Measurements from ENCODE around the gene MIEN1. TPM values are rescaled to one million over a fixed set of nuclear protein-coding genes. Genes with fewer than 3 reads are reported as not detected.

MIEN1 gene
- total RNA-seq, 1 experiment from 2014 or later = 40.6 TPM

DNA sequence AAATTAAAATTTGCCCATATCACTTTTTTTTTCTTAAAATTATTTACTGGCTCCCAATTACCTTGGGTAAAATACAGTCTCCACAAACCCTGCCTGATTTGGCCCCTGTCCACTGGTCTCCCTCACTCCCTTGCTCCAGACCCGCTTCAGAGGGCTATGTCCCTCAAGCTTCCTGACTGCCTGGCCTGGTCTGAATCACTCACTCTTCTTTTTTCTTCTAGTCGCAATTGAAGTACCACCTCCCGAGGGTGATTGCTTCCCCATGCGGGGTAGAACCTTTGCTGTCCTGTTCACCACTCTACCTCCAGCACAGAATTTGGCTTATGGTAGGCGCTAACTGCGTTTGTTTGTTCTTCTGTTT lies 41.9 kb downstream of the MIEN1 start (continued):
- TF ChIP-seq, protein P1, sequence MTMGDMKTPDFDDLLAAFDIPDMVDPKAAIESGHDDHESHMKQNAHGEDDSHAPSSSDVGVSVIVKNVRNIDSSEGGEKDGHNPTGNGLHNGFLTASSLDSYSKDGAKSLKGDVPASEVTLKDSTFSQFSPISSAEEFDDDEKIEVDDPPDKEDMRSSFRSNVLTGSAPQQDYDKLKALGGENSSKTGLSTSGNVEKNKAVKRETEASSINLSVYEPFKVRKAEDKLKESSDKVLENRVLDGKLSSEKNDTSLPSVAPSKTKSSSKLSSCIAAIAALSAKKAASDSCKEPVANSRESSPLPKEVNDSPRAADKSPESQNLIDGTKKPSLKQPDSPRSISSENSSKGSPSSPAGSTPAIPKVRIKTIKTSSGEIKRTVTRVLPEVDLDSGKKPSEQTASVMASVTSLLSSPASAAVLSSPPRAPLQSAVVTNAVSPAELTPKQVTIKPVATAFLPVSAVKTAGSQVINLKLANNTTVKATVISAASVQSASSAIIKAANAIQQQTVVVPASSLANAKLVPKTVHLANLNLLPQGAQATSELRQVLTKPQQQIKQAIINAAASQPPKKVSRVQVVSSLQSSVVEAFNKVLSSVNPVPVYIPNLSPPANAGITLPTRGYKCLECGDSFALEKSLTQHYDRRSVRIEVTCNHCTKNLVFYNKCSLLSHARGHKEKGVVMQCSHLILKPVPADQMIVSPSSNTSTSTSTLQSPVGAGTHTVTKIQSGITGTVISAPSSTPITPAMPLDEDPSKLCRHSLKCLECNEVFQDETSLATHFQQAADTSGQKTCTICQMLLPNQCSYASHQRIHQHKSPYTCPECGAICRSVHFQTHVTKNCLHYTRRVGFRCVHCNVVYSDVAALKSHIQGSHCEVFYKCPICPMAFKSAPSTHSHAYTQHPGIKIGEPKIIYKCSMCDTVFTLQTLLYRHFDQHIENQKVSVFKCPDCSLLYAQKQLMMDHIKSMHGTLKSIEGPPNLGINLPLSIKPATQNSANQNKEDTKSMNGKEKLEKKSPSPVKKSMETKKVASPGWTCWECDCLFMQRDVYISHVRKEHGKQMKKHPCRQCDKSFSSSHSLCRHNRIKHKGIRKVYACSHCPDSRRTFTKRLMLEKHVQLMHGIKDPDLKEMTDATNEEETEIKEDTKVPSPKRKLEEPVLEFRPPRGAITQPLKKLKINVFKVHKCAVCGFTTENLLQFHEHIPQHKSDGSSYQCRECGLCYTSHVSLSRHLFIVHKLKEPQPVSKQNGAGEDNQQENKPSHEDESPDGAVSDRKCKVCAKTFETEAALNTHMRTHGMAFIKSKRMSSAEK (CRISPR knock-in tag; IDR thresholded peaks at IDR 0.05; ENCODE audit: borderline replicate concordance) = no peak
- TF ChIP-seq RELA (CRISPR knock-in tag; IDR thresholded peaks at IDR 0.05; ENCODE audit: borderline replicate concordance) (no peak), ZNF671 (CRISPR knock-in tag; IDR thresholded peaks at IDR 0.05) (no peak), NFYB (CRISPR knock-in tag; conservative IDR thresholded peaks at IDR 0.05; ENCODE audit: low read depth) (no peak), NFE2L1 (CRISPR knock-in tag; IDR thresholded peaks at IDR 0.05) (no peak), ETV6 (CRISPR knock-in tag; IDR thresholded peaks at IDR 0.05) (no peak), FOXJ3 (CRISPR knock-in tag; IDR thresholded peaks at IDR 0.05; ENCODE audit: borderline replicate concordance) (no peak), NR3C1 (CRISPR knock-in tag; conservative IDR thresholded peaks at IDR 0.05; ENCODE audit: low read depth) (no peak), JUN (CRISPR knock-in tag; IDR thresholded peaks at IDR 0.05) (no peak)
- TF ChIP-seq, protein P2, sequence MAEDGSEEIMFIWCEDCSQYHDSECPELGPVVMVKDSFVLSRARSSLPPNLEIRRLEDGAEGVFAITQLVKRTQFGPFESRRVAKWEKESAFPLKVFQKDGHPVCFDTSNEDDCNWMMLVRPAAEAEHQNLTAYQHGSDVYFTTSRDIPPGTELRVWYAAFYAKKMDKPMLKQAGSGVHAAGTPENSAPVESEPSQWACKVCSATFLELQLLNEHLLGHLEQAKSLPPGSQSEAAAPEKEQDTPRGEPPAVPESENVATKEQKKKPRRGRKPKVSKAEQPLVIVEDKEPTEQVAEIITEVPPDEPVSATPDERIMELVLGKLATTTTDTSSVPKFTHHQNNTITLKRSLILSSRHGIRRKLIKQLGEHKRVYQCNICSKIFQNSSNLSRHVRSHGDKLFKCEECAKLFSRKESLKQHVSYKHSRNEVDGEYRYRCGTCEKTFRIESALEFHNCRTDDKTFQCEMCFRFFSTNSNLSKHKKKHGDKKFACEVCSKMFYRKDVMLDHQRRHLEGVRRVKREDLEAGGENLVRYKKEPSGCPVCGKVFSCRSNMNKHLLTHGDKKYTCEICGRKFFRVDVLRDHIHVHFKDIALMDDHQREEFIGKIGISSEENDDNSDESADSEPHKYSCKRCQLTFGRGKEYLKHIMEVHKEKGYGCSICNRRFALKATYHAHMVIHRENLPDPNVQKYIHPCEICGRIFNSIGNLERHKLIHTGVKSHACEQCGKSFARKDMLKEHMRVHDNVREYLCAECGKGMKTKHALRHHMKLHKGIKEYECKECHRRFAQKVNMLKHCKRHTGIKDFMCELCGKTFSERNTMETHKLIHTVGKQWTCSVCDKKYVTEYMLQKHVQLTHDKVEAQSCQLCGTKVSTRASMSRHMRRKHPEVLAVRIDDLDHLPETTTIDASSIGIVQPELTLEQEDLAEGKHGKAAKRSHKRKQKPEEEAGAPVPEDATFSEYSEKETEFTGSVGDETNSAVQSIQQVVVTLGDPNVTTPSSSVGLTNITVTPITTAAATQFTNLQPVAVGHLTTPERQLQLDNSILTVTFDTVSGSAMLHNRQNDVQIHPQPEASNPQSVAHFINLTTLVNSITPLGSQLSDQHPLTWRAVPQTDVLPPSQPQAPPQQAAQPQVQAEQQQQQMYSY (CRISPR knock-in tag; IDR thresholded peaks at IDR 0.05) = no peak
- TF ChIP-seq, protein P3, sequence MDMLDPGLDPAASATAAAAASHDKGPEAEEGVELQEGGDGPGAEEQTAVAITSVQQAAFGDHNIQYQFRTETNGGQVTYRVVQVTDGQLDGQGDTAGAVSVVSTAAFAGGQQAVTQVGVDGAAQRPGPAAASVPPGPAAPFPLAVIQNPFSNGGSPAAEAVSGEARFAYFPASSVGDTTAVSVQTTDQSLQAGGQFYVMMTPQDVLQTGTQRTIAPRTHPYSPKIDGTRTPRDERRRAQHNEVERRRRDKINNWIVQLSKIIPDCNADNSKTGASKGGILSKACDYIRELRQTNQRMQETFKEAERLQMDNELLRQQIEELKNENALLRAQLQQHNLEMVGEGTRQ (CRISPR knock-in tag; IDR thresholded peaks at IDR 0.05) = no peak
- TF ChIP-seq, protein P4, sequence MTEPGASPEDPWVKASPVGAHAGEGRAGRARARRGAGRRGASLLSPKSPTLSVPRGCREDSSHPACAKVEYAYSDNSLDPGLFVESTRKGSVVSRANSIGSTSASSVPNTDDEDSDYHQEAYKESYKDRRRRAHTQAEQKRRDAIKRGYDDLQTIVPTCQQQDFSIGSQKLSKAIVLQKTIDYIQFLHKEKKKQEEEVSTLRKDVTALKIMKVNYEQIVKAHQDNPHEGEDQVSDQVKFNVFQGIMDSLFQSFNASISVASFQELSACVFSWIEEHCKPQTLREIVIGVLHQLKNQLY (CRISPR knock-in tag; IDR thresholded peaks at IDR 0.05) = no peak
- TF ChIP-seq, protein P5, sequence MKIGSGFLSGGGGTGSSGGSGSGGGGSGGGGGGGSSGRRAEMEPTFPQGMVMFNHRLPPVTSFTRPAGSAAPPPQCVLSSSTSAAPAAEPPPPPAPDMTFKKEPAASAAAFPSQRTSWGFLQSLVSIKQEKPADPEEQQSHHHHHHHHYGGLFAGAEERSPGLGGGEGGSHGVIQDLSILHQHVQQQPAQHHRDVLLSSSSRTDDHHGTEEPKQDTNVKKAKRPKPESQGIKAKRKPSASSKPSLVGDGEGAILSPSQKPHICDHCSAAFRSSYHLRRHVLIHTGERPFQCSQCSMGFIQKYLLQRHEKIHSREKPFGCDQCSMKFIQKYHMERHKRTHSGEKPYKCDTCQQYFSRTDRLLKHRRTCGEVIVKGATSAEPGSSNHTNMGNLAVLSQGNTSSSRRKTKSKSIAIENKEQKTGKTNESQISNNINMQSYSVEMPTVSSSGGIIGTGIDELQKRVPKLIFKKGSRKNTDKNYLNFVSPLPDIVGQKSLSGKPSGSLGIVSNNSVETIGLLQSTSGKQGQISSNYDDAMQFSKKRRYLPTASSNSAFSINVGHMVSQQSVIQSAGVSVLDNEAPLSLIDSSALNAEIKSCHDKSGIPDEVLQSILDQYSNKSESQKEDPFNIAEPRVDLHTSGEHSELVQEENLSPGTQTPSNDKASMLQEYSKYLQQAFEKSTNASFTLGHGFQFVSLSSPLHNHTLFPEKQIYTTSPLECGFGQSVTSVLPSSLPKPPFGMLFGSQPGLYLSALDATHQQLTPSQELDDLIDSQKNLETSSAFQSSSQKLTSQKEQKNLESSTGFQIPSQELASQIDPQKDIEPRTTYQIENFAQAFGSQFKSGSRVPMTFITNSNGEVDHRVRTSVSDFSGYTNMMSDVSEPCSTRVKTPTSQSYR (CRISPR knock-in tag; IDR thresholded peaks at IDR 0.05) = no peak

Measured in WTC11 (cell line).